Adrenal gland (tissue), 5 donors: Measurements from ENCODE around the gene HTR3B.

Experiments used
- CTCF ChIP-seq, 6 experiments: fragments of 450-650 bp in 4 of 6; fragments of 200-600 bp in 2 of 6; sonication (generic) in 1 of 6; IDR thresholded peaks; 1 replicate in 5 of 6; 2 replicates in 1 of 6; pipeline versions ENCODE4 v1.5.1 to v1.8.0; 2016 to 2021; ENCODE audit warnings: antibody characterized with exemption in 6 of 6, mild to moderate bottlenecking in 2 of 6, moderate library complexity in 1 of 6
- POLR2A ChIP-seq, 2 donors: fragments of 450-650 bp; IDR thresholded peaks; one replicate each; pipeline ENCODE4 v1.6.1; 2017; ENCODE audit warnings: antibody characterized with exemption in 2 of 2, mild to moderate bottlenecking in 2 of 2, moderate library complexity in 1 of 2
- donor health status: DM: no; HTN: no; CAD: no.

- no peak for TF ChIP-seq CTCF (IDR thresholded peaks at IDR 0.05)
- no peak for TF ChIP-seq POLR2A (IDR thresholded peaks at IDR 0.05)
These were observed 67.1 kb downstream of the HTR3B start for GRCh38 chr11:113971506-113972195.
